ENCODE results near the gene PARD3B. TPM values are rescaled to one million over a fixed set of nuclear protein-coding genes. Genes with fewer than 3 reads are reported as not detected.
A peak's percentile ranks its signal among the peaks of the same experiment; 100 is the strongest.

The PARD3B gene
- total RNA-seq, 1 donor: 53.1 TPM

GRCh38 chr2:205403244-205403825 is 858.1 kb downstream of the PARD3B start:
- no peak overlapping the region for H3K4me3 ChIP-seq (ENCODE audit: low read depth, low read length)
- TF ChIP-seq, protein P1, sequence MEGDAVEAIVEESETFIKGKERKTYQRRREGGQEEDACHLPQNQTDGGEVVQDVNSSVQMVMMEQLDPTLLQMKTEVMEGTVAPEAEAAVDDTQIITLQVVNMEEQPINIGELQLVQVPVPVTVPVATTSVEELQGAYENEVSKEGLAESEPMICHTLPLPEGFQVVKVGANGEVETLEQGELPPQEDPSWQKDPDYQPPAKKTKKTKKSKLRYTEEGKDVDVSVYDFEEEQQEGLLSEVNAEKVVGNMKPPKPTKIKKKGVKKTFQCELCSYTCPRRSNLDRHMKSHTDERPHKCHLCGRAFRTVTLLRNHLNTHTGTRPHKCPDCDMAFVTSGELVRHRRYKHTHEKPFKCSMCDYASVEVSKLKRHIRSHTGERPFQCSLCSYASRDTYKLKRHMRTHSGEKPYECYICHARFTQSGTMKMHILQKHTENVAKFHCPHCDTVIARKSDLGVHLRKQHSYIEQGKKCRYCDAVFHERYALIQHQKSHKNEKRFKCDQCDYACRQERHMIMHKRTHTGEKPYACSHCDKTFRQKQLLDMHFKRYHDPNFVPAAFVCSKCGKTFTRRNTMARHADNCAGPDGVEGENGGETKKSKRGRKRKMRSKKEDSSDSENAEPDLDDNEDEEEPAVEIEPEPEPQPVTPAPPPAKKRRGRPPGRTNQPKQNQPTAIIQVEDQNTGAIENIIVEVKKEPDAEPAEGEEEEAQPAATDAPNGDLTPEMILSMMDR (IDR thresholded peaks at IDR 0.05; ENCODE audit: insufficient read depth, low read depth, low read length): no peak
- DNase-seq (ENCODE audit: low read depth): no peak

DNA sequence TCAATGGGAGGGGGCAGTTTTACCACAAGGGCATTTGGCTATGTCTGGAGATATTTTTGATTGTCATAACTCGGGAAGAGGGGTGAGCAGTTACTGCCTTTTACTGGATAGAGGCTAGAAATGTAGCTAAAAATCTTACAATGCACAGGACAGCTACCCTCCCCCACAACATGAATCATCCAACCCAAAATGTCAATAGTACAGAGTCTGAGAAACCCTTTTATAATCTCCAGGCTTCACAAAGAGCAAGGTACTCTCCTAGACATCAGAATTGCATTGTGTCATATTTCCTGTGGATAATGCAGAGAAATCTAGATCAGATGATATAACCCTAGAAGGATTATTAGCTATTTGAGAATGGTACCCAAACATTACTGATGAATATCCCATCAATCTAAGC is 859.9 kb downstream of the PARD3B start:
- H3K4me3 ChIP-seq (ENCODE audit: low read depth, low read length): no peak overlapping the region
- peak; percentile 13 for DNase-seq (ENCODE audit: low read depth)
- TF ChIP-seq, protein P1 (IDR thresholded peaks at IDR 0.05; ENCODE audit: insufficient read depth, low read depth, low read length): no peak

DNA sequence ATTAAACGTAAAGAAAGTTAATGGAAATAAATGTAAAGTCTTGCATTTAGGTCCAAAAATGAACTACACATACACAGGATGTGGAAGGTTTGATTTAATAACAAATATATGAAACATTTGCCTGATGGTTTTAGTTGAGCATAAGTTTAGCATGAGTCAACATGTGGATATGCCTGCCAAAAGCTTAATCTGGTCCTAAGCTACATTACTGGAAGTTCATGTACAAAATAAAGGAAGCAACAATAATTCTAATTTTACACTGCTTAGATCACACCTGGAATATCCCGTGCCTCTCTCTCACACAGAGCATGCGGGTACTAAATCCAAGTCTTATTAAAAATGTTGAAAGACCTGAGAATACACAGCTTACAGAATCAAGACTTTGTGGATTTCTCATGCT is 860.5 kb downstream of the PARD3B start:
- peak; percentile 86 for DNase-seq (ENCODE audit: low read depth)
- no peak overlapping the region for H3K4me3 ChIP-seq (ENCODE audit: low read depth, low read length)
- TF ChIP-seq, protein P1 (IDR thresholded peaks at IDR 0.05; ENCODE audit: insufficient read depth, low read depth, low read length): no peak

GRCh38 chr2:205407984-205408383 is 862.7 kb downstream of the PARD3B start:
- TF ChIP-seq, protein P1 (IDR thresholded peaks at IDR 0.05; ENCODE audit: insufficient read depth, low read depth, low read length): no peak
- H3K4me3 ChIP-seq (ENCODE audit: low read depth, low read length): no peak overlapping the region
- DNase-seq (ENCODE audit: low read depth): peak; percentile 84

- peak; percentile 43 for DNase-seq (ENCODE audit: low read depth)
- no peak overlapping the region for H3K4me3 ChIP-seq (ENCODE audit: low read depth, low read length)
- TF ChIP-seq, protein P1 (IDR thresholded peaks at IDR 0.05; ENCODE audit: insufficient read depth, low read depth, low read length): no peak
Observed at GRCh38 chr2:205408696-205409095, 863.4 kb downstream of the PARD3B start.

DNA sequence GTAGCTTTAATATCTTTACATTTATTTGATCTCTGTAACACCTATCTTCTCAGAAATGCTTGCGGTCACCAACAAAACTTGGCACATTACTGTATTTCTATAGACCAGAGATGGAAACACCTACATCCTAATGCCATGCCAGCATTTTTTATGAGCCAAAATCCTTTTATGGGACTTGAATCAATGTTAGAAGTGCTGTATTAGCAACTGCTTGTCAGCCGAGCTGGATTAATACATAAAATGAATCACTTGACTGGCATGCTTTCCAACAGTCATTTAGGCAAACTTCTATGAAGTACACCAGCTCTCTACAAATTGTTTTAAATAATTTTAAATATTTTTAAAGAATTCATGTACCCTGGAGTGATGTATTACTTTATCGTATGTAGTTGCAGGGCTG is 864.1 kb downstream of the PARD3B start:
- TF ChIP-seq, protein P1 (IDR thresholded peaks at IDR 0.05; ENCODE audit: insufficient read depth, low read depth, low read length): no peak
- DNase-seq (ENCODE audit: low read depth): no peak
- H3K4me3 ChIP-seq (ENCODE audit: low read depth, low read length): no peak overlapping the region

- TF ChIP-seq, protein P1 (IDR thresholded peaks at IDR 0.05; ENCODE audit: insufficient read depth, low read depth, low read length): no peak
- DNase-seq (ENCODE audit: low read depth): no peak
- no peak overlapping the region for H3K4me3 ChIP-seq (ENCODE audit: low read depth, low read length)
Observed at GRCh38 chr2:205411558-205411957, 866.3 kb downstream of the PARD3B start.
